Keratinocyte (primary cell): ENCODE measurements around the gene IRF8. TPM values are rescaled to one million over a fixed set of nuclear protein-coding genes. Genes with fewer than 3 reads are reported as not detected.

ENCODE experiments used
- DNase-seq: peaks from one replicate; pipeline ENCODE4 v3.0.0-alpha.2; 2011; ENCODE audit warnings: low read depth, missing footprints, low spot score
- FAIRE-seq: peaks from 2 replicates; lab custom pipeline; 2011; peaks lifted over from hg19 to GRCh38; lab: Jason Lieb, UNC
- H2AFZ ChIP-seq: 2 replicates; pipeline ENCODE4 v1.6.0; 2012; ENCODE audit warnings: low read length, control low read depth, inconsistent platforms; ENCODE audit not compliant: control insufficient read depth
- H3K27ac ChIP-seq: 2 replicates; pipeline ENCODE4 v1.5.1; 2011; ENCODE audit warnings: low read length; ENCODE audit not compliant: control insufficient read depth, insufficient read depth
- H3K27me3 ChIP-seq: 3 replicates; pipeline ENCODE4 v1.6.0; 2011; ENCODE audit warnings: low read length; ENCODE audit not compliant: control insufficient read depth, insufficient read depth; ENCODE audit errors: extremely low read depth
- H3K36me3 ChIP-seq, 2 experiments: 2 replicates in 1 of 2; 3 replicates in 1 of 2; pipeline ENCODE4 v1.5.1; 2011; ENCODE audit warnings: low read length in 2 of 2, mild to moderate bottlenecking in 1 of 2; ENCODE audit not compliant: control insufficient read depth in 2 of 2, insufficient read depth in 2 of 2; ENCODE audit errors: extremely low read depth in 1 of 2
- H3K4me1 ChIP-seq: 3 replicates; pipeline ENCODE4 v1.5.1; 2011; ENCODE audit warnings: low read length; ENCODE audit not compliant: control insufficient read depth, insufficient read depth; ENCODE audit errors: extremely low read depth
- H3K4me2 ChIP-seq: 3 replicates; pipeline ENCODE4 v1.6.0; 2011; ENCODE audit warnings: low read depth, low read length; ENCODE audit not compliant: control insufficient read depth, insufficient read depth; ENCODE audit errors: extremely low read depth
- H3K4me3 ChIP-seq, 3 experiments: fragments of 200-600 bp in 1 of 3; sonication (generic) in 1 of 3; 2 replicates in 2 of 3; 3 replicates in 1 of 3; pipeline ENCODE4 v1.5.1; 2011 to 2016; ENCODE audit warnings: low read length in 3 of 3, mild to moderate bottlenecking in 3 of 3, control low read depth in 2 of 3, inconsistent platforms in 1 of 3, low read depth in 1 of 3, mixed read lengths in 1 of 3, mixed run types in 1 of 3, moderate library complexity in 1 of 3; ENCODE audit not compliant: control insufficient read depth in 2 of 3, insufficient read depth in 2 of 3; ENCODE audit errors: extremely low read depth in 1 of 3
- H3K79me2 ChIP-seq: 2 replicates; pipeline ENCODE4 v1.6.0; 2012; ENCODE audit warnings: low read length; ENCODE audit not compliant: control insufficient read depth, insufficient read depth
- H3K9ac ChIP-seq: 3 replicates; pipeline ENCODE4 v1.6.0; 2011; ENCODE audit warnings: low read length; ENCODE audit not compliant: control insufficient read depth, insufficient read depth; ENCODE audit errors: extremely low read depth
- H3K9me1 ChIP-seq: 3 replicates; pipeline ENCODE4 v1.6.0; 2011; ENCODE audit warnings: low read length; ENCODE audit not compliant: control insufficient read depth, insufficient read depth; ENCODE audit errors: extremely low read depth
- H3K9me3 ChIP-seq: 2 replicates; pipeline ENCODE4 v1.5.1; 2012; ENCODE audit warnings: low read depth, low read length; ENCODE audit not compliant: control insufficient read depth
- H4K20me1 ChIP-seq: 3 replicates; pipeline ENCODE4 v1.6.0; 2011; ENCODE audit warnings: low read length; ENCODE audit not compliant: control insufficient read depth, insufficient read depth; ENCODE audit errors: extremely low read depth
- CTCF ChIP-seq, 3 experiments: IDR thresholded peaks in 1 of 3; conservative IDR thresholded peaks in 1 of 3; optimal IDR thresholded peaks in 1 of 3; 2 replicates in 2 of 3; 3 replicates in 1 of 3; pipeline versions ENCODE3 to v1.5.1; 2011; ENCODE audit warnings: low read length in 3 of 3, mild to moderate bottlenecking in 3 of 3, moderate library complexity in 2 of 3, control low read depth in 1 of 3, inconsistent platforms in 1 of 3; ENCODE audit not compliant: insufficient read depth in 2 of 3; ENCODE audit errors: extremely low read depth in 1 of 3
- EZH2 ChIP-seq: IDR thresholded peaks from one replicate; pipeline ENCODE4 v1.6.1; 2012; ENCODE audit warnings: inconsistent platforms, mild to moderate bottlenecking, low read length, moderate library complexity
- dilution Hi-C: fragments of 300-500 bp; cut with MboI; formaldehyde crosslinking; loops from one replicate; pipeline ENCODE4 v1.7.0; 2020; ENCODE audit warnings: low sequenced_read_pairs; ENCODE audit not compliant: extremely low pct_ligation_motif_present
- polyA plus RNA-seq, 5 experiments: library from polyadenylated mRNA; depleted of rRNA in 3 of 5; stranded (reverse) in 3 of 5; stranded (forward) in 1 of 5; unstranded in 1 of 5; fragments of >200 nt; gene quantifications; 1 replicate in 1 of 5; 2 replicates in 3 of 5; 3 replicates in 1 of 5; pipeline versions ENCODE4 v1.2.1 to v1.2.3, GENCODE V29; 2011 to 2012; ENCODE audit warnings: missing spikeins in 2 of 5, low read depth in 1 of 5, low replicate concordance in 1 of 5

The IRF8 gene
- polyA plus RNA-seq, 1 donor (not counting 4 experiments of a cell fraction or from before 2014, with no cell fraction given) = not detected

- H3K36me3 ChIP-seq = no peaks in the 10 kb centered on the region
- no peaks in the 10 kb centered on the region for H3K79me2 ChIP-seq
- dilution Hi-C loops = loop anchor here (10.0 kb wide), 1 partner anchor 84 kb away; no protein-coding TSS in a partner anchor
- no peak overlapping the region for H3K9ac ChIP-seq
- H3K27me3 ChIP-seq = peaks cover 3% of the 10 kb centered on the region
- DNase-seq (no peak), FAIRE-seq (no peak)
- H4K20me1 ChIP-seq = no peaks in the 10 kb centered on the region
- no peak overlapping the region for H3K4me3 ChIP-seq
- no peaks in the 10 kb centered on the region for H3K9me1 ChIP-seq
- no peaks in the 10 kb centered on the region for H3K4me1 ChIP-seq
- TF ChIP-seq CTCF (optimal IDR thresholded peaks at IDR 0.05 in 1 of 3, IDR thresholded peaks at IDR 0.05 in 1 of 3, conservative IDR thresholded peaks at IDR 0.05 in 1 of 3; ENCODE audit: extremely low read depth in 1 of 3, insufficient read depth in 2 of 3, low read length in 3 of 3) = no peak
- TF ChIP-seq EZH2 = no peak
- no peak overlapping the region for H3K27ac ChIP-seq
- no peak overlapping the region for H3K4me2 ChIP-seq
- H3K9me3 ChIP-seq = no peaks in the 10 kb centered on the region
- H2AFZ ChIP-seq = no peak overlapping the region
Observed at GRCh38 chr16:85850344-85850880, 48.5 kb upstream of the IRF8 start.

- Histone ChIP-seq H3K27ac (no peak overlapping the region), H3K27me3 (peaks cover 3% of the 10 kb centered on the region), H3K9me1 (no peaks in the 10 kb centered on the region), H3K4me2 (no peak overlapping the region), H3K9me3 (no peaks in the 10 kb centered on the region), H3K79me2 (no peaks in the 10 kb centered on the region), H3K9ac (no peak overlapping the region), H2AFZ (no peak overlapping the region), H3K4me3 (no peak overlapping the region), H3K4me1 (no peaks in the 10 kb centered on the region), H3K36me3 (no peaks in the 10 kb centered on the region), H4K20me1 (no peaks in the 10 kb centered on the region)
- TF ChIP-seq CTCF (optimal IDR thresholded peaks at IDR 0.05 in 1 of 3, IDR thresholded peaks at IDR 0.05 in 1 of 3, conservative IDR thresholded peaks at IDR 0.05 in 1 of 3; ENCODE audit: extremely low read depth in 1 of 3, insufficient read depth in 2 of 3, low read length in 3 of 3) = no peak
- TF ChIP-seq EZH2 = no peak
- FAIRE-seq (no peak), DNase-seq (no peak)
- dilution Hi-C loops = loop anchor here (10.0 kb wide), 1 partner anchor 84 kb away; no protein-coding TSS in a partner anchor
Observed at GRCh38 chr16:85851034-85851785, 47.8 kb upstream of the IRF8 start.
